HepG2 (cell line): ENCODE results near the gene SLC12A5. TPM values are rescaled to one million over a fixed set of nuclear protein-coding genes. Genes with fewer than 3 reads are reported as not detected.

ENCODE experiments used
- BCLAF1 ChIP-seq: fragments of 450-650 bp; IDR thresholded peaks from 2 replicates; pipeline ENCODE4 v1.6.1; 2017; ENCODE audit warnings: mild to moderate bottlenecking
- CHD2 ChIP-seq: IDR thresholded peaks from 2 replicates; pipeline ENCODE4 v1.6.1; 2011; ENCODE audit warnings: low read depth, low read length, improper control_type of control experiment
- HDAC1 ChIP-seq: sonication (generic); formaldehyde crosslinking; IDR thresholded peaks from 2 replicates; pipeline ENCODE4 v1.5.1; 2020; ENCODE audit warnings: mild to moderate bottlenecking, missing genetic modification reagents
- PITX1 ChIP-seq: sonication (generic); formaldehyde crosslinking; IDR thresholded peaks from 2 replicates; pipeline ENCODE4 v1.5.1; 2020; ENCODE audit warnings: mild to moderate bottlenecking, missing genetic modification reagents
- REST ChIP-seq, 2 experiments: IDR thresholded peaks; 2 replicates each; pipeline ENCODE4 v1.6.1; 2011 to 2012; ENCODE audit warnings: low read length in 2 of 2, borderline replicate concordance in 1 of 2, low read depth in 1 of 2, mild to moderate bottlenecking in 1 of 2, moderate library complexity in 1 of 2
- RFXAP ChIP-seq: sonication (generic); formaldehyde crosslinking; IDR thresholded peaks from 2 replicates; pipeline ENCODE4 v1.4.0; 2020; ENCODE audit warnings: missing genetic modification reagents, borderline replicate concordance
- SNAPC4 ChIP-seq: sonication (generic); formaldehyde crosslinking; IDR thresholded peaks from 2 replicates; pipeline ENCODE4 v1.4.0; 2020; ENCODE audit warnings: mild to moderate bottlenecking, missing genetic modification reagents
- STAG1 ChIP-seq: sonication (generic); formaldehyde crosslinking; IDR thresholded peaks from 2 replicates; pipeline ENCODE4 v1.4.0; 2020; ENCODE audit warnings: missing genetic modification reagents
- TRIM22 ChIP-seq: fragments of 450-650 bp; IDR thresholded peaks from 2 replicates; pipeline ENCODE4 v1.6.1; 2017
- ZIK1 ChIP-seq: sonication (generic); formaldehyde crosslinking; IDR thresholded peaks from 2 replicates; pipeline ENCODE4 v1.5.0; 2020; ENCODE audit warnings: mild to moderate bottlenecking, low read depth, missing genetic modification reagents, borderline replicate concordance
- ZNF362 ChIP-seq: sonication (generic); formaldehyde crosslinking; IDR thresholded peaks from 2 replicates; pipeline ENCODE4 v1.4.0; 2020; ENCODE audit warnings: missing genetic modification reagents, mild to moderate bottlenecking, borderline replicate concordance
- ZNF572 ChIP-seq: sonication (generic); formaldehyde crosslinking; IDR thresholded peaks from 2 replicates; pipeline ENCODE4 v1.5.1; 2020; ENCODE audit warnings: mild to moderate bottlenecking, missing genetic modification reagents
- ZNF589 ChIP-seq: sonication (generic); formaldehyde crosslinking; conservative IDR thresholded peaks from 2 replicates; pipeline ENCODE4 v1.8.0; 2022; ENCODE audit warnings: mild to moderate bottlenecking, moderate library complexity, missing genetic modification reagents
- ZNF781 ChIP-seq: sonication (generic); formaldehyde crosslinking; IDR thresholded peaks from 2 replicates; pipeline ENCODE4 v1.5.1; 2020; ENCODE audit warnings: borderline replicate concordance, mild to moderate bottlenecking, missing genetic modification reagents; ENCODE audit errors: not compliant biosample characterization
- polyA plus RNA-seq, 8 experiments: library from polyadenylated mRNA; depleted of rRNA in 3 of 8; stranded (reverse) in 7 of 8; unstranded in 1 of 8; fragments of >200 nt; fragmentation: Illumina TruSeq in 4 of 8; extraction: Trizol in 4 of 8; gene quantifications; 2 replicates each; pipeline versions ENCODE4 v1.2.1 to v1.2.3, GENCODE V29; 2011 to 2016; ENCODE audit warnings: low read depth in 4 of 8, missing spikeins in 1 of 8, mixed read lengths in 1 of 8; ENCODE audit not compliant: insufficient read depth in 1 of 8
- total RNA-seq, 5 experiments: library from RNA; depleted of rRNA; stranded (reverse); fragments of >200 nt; fragmentation: Illumina TruSeq; extraction: Trizol; gene quantifications; 2 replicates each; pipeline ENCODE4 v1.2.3, GENCODE V29; 2016; ENCODE audit warnings: low read depth in 1 of 5

SLC12A5 gene
- total and polyA plus RNA-seq, 2 of the 13 experiments (the other 11 are each of a cell fraction or from before 2014, with no cell fraction given): 4.3 to 5.4 TPM

GRCh38 chr20:46040902-46041535, 12.0 kb downstream of the SLC12A5 start (continued):
- TF ChIP-seq ZNF362 (CRISPR knock-in tag) (no peak), HDAC1 (0 out of 2 replicates have a peak, but pooled peaks have one; percentile 49), ZNF572 (CRISPR knock-in tag) (no peak), PITX1 (peak; percentile 74), TRIM22 (no peak), ZNF781 (CRISPR knock-in tag) (peak; percentile 93), ZNF589 (CRISPR knock-in tag) (no peak; the same call in 1 of the 2 replicates), REST (IDR thresholded peaks at IDR 0.05; ENCODE audit: borderline replicate concordance in 1 of 2, low read depth in 1 of 2, low read length in 2 of 2) (peak; percentile 85 to 98), SNAPC4 (CRISPR knock-in tag) (peak; percentile 93), STAG1 (peak; percentile 5; the same call in 1 of the 2 replicates), RFXAP (CRISPR knock-in tag) (peak; percentile 69; the same call in 1 of the 2 replicates), BCLAF1 (no peak), ZIK1 (CRISPR knock-in tag) (no peak), CHD2 (no peak)
